ENCODE measurements around the gene FOXP1.

The FOXP1 gene

GRCh38 chr3:71456156-71456555 lies 127.4 kb downstream of the FOXP1 start:
- H3K9me3 Mint-ChIP-seq = no peaks in the 10 kb centered on the region
- TF ChIP-seq, protein P1, sequence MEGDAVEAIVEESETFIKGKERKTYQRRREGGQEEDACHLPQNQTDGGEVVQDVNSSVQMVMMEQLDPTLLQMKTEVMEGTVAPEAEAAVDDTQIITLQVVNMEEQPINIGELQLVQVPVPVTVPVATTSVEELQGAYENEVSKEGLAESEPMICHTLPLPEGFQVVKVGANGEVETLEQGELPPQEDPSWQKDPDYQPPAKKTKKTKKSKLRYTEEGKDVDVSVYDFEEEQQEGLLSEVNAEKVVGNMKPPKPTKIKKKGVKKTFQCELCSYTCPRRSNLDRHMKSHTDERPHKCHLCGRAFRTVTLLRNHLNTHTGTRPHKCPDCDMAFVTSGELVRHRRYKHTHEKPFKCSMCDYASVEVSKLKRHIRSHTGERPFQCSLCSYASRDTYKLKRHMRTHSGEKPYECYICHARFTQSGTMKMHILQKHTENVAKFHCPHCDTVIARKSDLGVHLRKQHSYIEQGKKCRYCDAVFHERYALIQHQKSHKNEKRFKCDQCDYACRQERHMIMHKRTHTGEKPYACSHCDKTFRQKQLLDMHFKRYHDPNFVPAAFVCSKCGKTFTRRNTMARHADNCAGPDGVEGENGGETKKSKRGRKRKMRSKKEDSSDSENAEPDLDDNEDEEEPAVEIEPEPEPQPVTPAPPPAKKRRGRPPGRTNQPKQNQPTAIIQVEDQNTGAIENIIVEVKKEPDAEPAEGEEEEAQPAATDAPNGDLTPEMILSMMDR (IDR thresholded peaks at IDR 0.05; ENCODE audit: unreplicated experiment in 3 of 3) = no peak
- H3K27ac Mint-ChIP-seq = no peak overlapping the region
- no peaks in the 10 kb centered on the region for H3K27me3 Mint-ChIP-seq (ENCODE audit: low read depth)
- H3K36me3 Mint-ChIP-seq (ENCODE audit: low read depth) = peaks cover 5% of the 10 kb centered on the region
- no peak overlapping the region for H3K4me3 Mint-ChIP-seq
- peaks cover 6% of the 10 kb centered on the region for H3K4me1 Mint-ChIP-seq

DNA sequence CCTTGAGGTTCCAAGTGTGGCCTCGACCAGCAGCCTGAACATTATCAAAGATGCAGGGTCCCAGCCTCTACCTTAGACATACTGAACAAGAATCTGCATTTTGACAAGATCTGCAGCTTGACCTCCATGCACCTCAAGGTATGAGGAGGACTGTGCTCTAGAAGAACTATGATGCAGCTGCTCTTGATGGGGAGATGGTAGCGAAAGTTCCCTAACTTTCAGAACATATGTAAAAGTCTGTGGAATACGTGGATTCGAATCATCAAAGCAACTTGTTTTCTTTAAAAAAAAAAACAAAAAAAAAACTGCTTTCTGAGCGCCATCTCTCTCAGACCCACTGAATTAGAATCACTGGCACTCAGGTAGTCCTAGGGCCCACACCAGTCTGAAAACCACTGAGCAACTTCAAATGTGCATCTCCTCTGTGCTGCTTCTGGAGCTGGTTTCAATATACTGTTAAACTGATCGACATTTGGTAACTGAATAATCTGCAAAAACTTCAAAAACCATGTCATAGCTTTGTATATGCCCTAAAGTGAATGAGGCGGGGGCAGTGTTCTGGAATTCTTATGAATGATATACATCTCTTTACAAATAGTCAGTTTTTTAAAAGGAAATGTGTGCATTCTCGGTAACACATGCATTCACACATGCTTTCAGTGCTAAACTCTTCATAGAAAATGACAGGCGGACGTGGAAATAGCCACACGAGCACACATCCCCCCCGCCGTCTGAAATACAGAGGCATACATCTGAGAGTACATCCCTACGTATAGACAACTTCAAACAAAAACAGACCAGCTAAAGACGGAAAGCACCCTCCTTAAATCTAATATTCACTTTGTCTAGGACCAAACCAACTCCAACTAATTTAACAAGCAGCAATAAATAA lies 128.8 kb downstream of the FOXP1 start:
- Mint-ChIP-seq H3K36me3 (ENCODE audit: low read depth) (no peaks in the 10 kb centered on the region), H3K9me3 (no peaks in the 10 kb centered on the region), H3K4me3 (no peak overlapping the region), H3K4me1 (peaks cover 6% of the 10 kb centered on the region), H3K27me3 (ENCODE audit: low read depth) (no peaks in the 10 kb centered on the region), H3K27ac (peak overlapping the region in 1 of 3 experiments; percentile 43)
- TF ChIP-seq, protein P1 (IDR thresholded peaks at IDR 0.05; ENCODE audit: unreplicated experiment in 3 of 3) = no peak

DNA sequence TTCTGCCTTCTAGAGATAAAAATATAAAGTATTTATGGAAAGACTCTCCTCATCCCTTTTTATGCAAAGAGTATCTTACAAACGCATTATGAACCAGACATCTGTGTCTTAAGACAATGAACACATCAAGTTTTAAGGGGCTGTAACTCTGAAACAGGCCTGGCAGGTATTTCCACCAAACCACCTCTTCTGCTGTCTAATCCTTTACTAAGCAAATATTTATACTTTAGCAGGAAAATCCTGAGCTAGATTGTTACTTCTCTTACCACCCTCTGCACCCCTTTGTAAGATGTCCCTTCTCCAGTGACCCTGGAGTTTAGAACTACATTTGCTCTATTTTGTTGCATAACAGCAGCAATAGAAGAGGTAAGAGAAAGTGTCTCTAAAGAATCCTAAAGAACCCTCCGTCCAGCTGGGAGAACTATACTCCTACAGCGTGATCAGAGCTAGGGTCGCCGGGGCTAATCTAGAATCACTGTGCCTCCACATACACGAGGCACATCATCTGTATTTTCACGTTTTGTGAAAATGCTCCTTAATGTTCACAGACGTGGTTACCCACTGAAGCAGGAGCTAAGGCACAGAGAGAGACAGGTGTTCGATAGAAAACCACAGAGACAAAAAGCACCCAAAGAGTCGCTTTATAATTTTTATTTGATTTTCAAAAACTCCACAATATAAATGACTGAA lies 129.6 kb downstream of the FOXP1 start:
- H3K27me3 Mint-ChIP-seq (ENCODE audit: low read depth) = no peaks in the 10 kb centered on the region
- peaks cover 6% of the 10 kb centered on the region for H3K4me1 Mint-ChIP-seq
- no peaks in the 10 kb centered on the region for H3K9me3 Mint-ChIP-seq
- TF ChIP-seq, protein P1 (IDR thresholded peaks at IDR 0.05; ENCODE audit: unreplicated experiment in 3 of 3) = no peak
- no peak overlapping the region for H3K4me3 Mint-ChIP-seq
- H3K27ac Mint-ChIP-seq = peak overlapping the region in 1 of 3 experiments; percentile 20
- no peaks in the 10 kb centered on the region for H3K36me3 Mint-ChIP-seq (ENCODE audit: low read depth)

GRCh38 chr3:71453319-71453718 lies 130.2 kb downstream of the FOXP1 start:
- Mint-ChIP-seq H3K9me3 (no peaks in the 10 kb centered on the region), H3K4me3 (no peak overlapping the region), H3K4me1 (peaks cover 6% of the 10 kb centered on the region), H3K36me3 (ENCODE audit: low read depth) (no peaks in the 10 kb centered on the region), H3K27me3 (ENCODE audit: low read depth) (no peaks in the 10 kb centered on the region), H3K27ac (no peak overlapping the region)
- TF ChIP-seq, protein P1 (IDR thresholded peaks at IDR 0.05; ENCODE audit: unreplicated experiment in 3 of 3) = no peak

DNA sequence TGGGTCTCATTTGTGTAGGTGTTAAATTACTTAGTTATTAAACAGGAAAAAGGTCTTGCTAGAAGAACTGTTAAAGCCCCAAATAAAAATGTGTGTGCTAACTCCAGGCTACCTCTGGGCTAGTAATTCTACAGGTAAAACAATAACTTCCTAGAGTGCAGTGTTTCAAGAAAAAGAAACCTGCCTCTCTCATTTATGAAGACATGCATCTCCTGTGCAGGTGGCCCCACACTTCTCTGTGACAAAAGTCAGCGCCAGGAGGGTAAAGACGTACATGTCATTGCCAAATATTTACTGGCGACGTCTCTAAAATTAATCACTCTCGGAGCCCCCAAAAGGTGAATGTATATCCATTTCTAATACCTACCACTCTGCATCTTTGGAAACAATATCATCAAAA lies 131.7 kb downstream of the FOXP1 start:
- TF ChIP-seq, protein P1 (IDR thresholded peaks at IDR 0.05; ENCODE audit: unreplicated experiment in 3 of 3) = no peak
- Mint-ChIP-seq H3K4me1 (peaks cover 6% of the 10 kb centered on the region), H3K27ac (peak overlapping the region in 1 of 3 experiments; percentile 64), H3K9me3 (no peaks in the 10 kb centered on the region), H3K4me3 (no peak overlapping the region), H3K27me3 (ENCODE audit: low read depth) (no peaks in the 10 kb centered on the region), H3K36me3 (ENCODE audit: low read depth) (no peaks in the 10 kb centered on the region)
